Cardiac fibroblast (primary cell): ENCODE data around the gene FBLN1.
"Not testable (repeated sequence)": the region's sequence is repeated elsewhere in the genome, so short reads cannot be mapped to it uniquely, and the experiment has no call there.

Experiments
- DNase-seq, 2 donors: peaks; one replicate each; pipeline versions ENCODE4 v3.0.0 to v3.0.0-alpha.2; 2010; ENCODE audit warnings: low read depth in 2 of 2
- H3K4me3 ChIP-seq, 2 donors: replicated peaks in 1 of 2; 1 replicate in 1 of 2; 2 replicates in 1 of 2; pipeline ENCODE4 v1.5.1; 2011; ENCODE audit warnings: low read depth in 2 of 2, low read length in 2 of 2, mild to moderate bottlenecking in 2 of 2, moderate library complexity in 1 of 2
- TF ChIP-seq, protein P1 (sequence below): IDR thresholded peaks from one replicate; pipeline ENCODE4 v1.5.1; 2011; ENCODE audit warnings: low read depth, mild to moderate bottlenecking, low read length, inconsistent platforms

FBLN1 gene

DNA sequence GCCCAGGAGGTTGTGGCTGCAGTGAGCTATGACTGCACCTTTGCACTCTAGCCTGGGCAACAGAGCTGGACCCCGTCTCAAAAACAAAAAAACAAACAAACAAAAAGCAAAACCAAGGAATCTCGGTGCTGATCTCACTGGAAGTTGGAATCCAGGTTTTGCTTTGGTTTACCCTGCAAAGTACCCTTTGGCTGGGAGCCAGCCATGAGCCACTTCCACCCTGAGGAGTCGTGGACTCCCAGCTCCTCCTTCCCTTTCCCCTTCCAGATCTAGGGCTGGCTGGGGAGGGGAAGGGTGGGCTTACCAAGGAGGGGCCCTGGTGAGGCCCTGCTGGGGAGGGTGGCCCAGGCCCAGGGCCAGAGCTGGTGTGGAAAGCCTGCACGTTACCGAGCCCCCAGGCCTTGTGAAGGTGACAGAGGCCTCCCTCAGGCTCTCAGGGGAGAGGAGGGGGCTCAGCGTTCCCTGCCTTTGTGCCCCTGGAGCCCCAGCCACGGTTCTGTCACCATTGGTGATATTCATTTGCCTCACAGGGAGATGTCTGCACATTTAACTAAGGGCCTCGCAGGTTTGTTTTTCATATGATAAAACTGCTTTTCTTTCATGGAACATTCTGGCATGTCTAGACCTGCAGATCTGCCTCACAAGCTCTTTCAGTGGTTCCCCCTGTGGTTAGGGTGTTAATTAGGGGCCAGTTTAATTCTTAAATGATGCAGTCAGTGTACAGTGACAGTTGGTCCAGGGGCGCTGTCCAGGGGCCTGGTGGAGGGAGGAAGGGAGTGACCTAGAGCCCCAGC is 29.0 kb downstream of the FBLN1 start:
- no peak for DNase-seq
- no peak overlapping the region for H3K4me3 ChIP-seq
- TF ChIP-seq, protein P1, sequence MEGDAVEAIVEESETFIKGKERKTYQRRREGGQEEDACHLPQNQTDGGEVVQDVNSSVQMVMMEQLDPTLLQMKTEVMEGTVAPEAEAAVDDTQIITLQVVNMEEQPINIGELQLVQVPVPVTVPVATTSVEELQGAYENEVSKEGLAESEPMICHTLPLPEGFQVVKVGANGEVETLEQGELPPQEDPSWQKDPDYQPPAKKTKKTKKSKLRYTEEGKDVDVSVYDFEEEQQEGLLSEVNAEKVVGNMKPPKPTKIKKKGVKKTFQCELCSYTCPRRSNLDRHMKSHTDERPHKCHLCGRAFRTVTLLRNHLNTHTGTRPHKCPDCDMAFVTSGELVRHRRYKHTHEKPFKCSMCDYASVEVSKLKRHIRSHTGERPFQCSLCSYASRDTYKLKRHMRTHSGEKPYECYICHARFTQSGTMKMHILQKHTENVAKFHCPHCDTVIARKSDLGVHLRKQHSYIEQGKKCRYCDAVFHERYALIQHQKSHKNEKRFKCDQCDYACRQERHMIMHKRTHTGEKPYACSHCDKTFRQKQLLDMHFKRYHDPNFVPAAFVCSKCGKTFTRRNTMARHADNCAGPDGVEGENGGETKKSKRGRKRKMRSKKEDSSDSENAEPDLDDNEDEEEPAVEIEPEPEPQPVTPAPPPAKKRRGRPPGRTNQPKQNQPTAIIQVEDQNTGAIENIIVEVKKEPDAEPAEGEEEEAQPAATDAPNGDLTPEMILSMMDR, result no peak

DNA sequence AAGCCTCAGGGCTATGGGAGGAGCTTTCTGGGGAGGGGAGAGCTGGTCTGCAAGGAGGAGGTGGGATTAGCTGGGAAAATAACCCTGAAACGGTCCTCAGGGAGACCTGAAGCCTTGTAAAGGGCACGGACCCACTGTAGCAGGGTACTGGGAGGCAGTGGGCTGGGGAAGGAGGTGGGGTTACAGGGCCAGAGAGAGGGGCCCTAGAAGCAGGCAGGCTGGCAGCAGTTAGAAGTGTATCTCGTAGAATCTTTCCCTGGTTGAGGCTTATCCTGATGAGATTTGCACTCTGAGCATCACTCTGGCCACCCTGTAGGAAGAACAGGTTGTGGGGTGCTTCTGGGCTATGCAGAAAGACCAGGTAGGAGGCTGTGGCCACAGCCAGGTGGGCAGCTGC is 29.6 kb downstream of the FBLN1 start:
- no peak for DNase-seq
- H3K4me3 ChIP-seq, result no peak overlapping the region
- TF ChIP-seq, protein P1, result no peak

DNA sequence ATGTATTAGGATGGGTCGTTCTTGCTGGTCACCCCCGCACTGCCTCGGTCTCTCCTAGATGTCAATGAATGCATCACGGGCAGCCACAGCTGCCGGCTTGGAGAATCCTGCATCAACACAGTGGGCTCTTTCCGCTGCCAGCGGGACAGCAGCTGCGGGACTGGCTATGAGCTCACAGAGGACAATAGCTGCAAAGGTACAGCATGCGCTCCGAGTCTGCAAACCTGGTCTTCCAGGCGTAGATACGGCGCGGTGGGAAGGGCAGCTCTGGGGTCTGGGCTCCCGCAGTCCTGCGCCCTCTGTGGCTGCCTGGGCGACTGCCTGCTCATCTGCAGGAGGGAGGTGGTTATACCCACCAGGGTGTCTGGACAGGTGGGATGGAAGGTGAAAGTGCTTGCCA is 31.0 kb downstream of the FBLN1 start:
- H3K4me3 ChIP-seq, result no peak overlapping the region
- TF ChIP-seq, protein P1, result no peak

GRCh38 chr22:45534339-45535192 is 31.9 kb downstream of the FBLN1 start:
- TF ChIP-seq, protein P1, result no peak
- H3K4me3 ChIP-seq, result no peak overlapping the region
- peak in 1 of 2 donors; percentile 52 for DNase-seq

More for the DNA sequence above, 31.0 kb downstream of the FBLN1 start:
- DNase-seq, result no peak

GRCh38 chr22:45535290-45535689 is 32.6 kb downstream of the FBLN1 start:
- TF ChIP-seq, protein P1, result no peak
- H3K4me3 ChIP-seq, result no peak overlapping the region
- DNase-seq, result no peak

DNA sequence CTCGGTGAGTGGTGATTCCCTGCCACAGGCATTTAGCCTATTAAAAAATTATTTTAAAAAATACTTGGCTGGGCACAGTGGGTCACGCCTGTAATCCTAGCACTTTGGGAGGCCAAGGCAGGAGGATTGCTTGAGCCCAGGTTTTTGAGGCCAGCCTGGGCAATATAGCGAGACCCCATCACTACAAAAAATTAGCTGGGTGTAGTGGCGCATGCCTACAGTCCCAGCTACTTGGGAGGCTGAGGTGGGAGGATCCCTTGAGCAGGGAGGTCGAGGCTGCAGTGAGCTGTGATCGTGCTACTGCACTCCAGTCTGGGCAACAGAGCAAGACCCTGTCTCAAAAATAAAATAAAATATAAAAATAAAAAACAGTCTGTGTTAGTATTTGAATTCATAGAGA is 33.2 kb downstream of the FBLN1 start:
- DNase-seq, result not testable (repeated sequence)

GRCh38 chr22:45537734-45538181 is 35.1 kb downstream of the FBLN1 start:
- TF ChIP-seq, protein P1, result no peak
- no peak overlapping the region for H3K4me3 ChIP-seq
- DNase-seq, result peak; percentile 71 to 80

More for the DNA sequence above, 33.2 kb downstream of the FBLN1 start:
- not testable (repeated sequence) for H3K4me3 ChIP-seq
